H1 (cell line): ENCODE measurements around the gene ZNF805. TPM values are rescaled to one million over a fixed set of nuclear protein-coding genes. Genes with fewer than 3 reads are reported as not detected.
A peak's percentile ranks its signal among the peaks of the same experiment; 100 is the strongest.

Experiments used
- CTCF ChIA-PET: fragments of 300-600 bp; sonication (Branson Sonifier 250); formaldehyde crosslinking; loops from one replicate; lab custom pipeline; 2021; ENCODE audit not compliant: partially characterized antibody; lab: Charles Lee
- POLR2A ChIA-PET: fragments of 300-600 bp; sonication (Branson Sonifier 250); formaldehyde crosslinking; loops from one replicate; lab custom pipeline; 2021; ENCODE audit warnings: inconsistent platforms; ENCODE audit not compliant: partially characterized antibody; lab: Charles Lee
- DNase-seq, 2 experiments: peaks; one replicate each; pipeline versions ENCODE4 v3.0.0 to v3.0.0-alpha.2; 2010 to 2022; ENCODE audit warnings: low spot score in 2 of 2, low read depth in 1 of 2, mixed read lengths in 1 of 2
- FAIRE-seq: peaks from 2 replicates; lab custom pipeline; 2011; peaks lifted over from hg19 to GRCh38; lab: Jason Lieb, UNC
- H2AFZ ChIP-seq: 2 replicates; pipeline ENCODE4 v1.8.1; 2012; ENCODE audit warnings: low read length, inconsistent platforms
- H2AK5ac ChIP-seq: 2 replicates; pipeline ENCODE4 v1.6.1; 2013; ENCODE audit warnings: low read depth, low read length
- H2BK120ac ChIP-seq: replicated peaks from 2 replicates; pipeline ENCODE3; 2013; ENCODE audit warnings: low read depth, low read length, inconsistent platforms
- H2BK12ac ChIP-seq: 2 replicates; pipeline ENCODE4 v1.6.1; 2013; ENCODE audit warnings: low read depth, low read length
- H2BK15ac ChIP-seq: 2 replicates; pipeline ENCODE4 v1.6.1; 2013; ENCODE audit warnings: low read length
- H2BK20ac ChIP-seq: 2 replicates; pipeline ENCODE4 v1.6.1; 2013; ENCODE audit warnings: low read length
- H2BK5ac ChIP-seq: 2 replicates; pipeline ENCODE4 v1.6.1; 2013; ENCODE audit warnings: low read depth, low read length
- H3K14ac ChIP-seq: 2 replicates; pipeline ENCODE4 v1.6.1; 2013; ENCODE audit warnings: inconsistent platforms; ENCODE audit not compliant: insufficient read length
- H3K18ac ChIP-seq: 2 replicates; pipeline ENCODE4 v1.6.1; 2013; ENCODE audit warnings: low read length; ENCODE audit errors: extremely low read depth
- H3K23ac ChIP-seq: 2 replicates; pipeline ENCODE4 v1.6.1; 2013; ENCODE audit warnings: inconsistent platforms; ENCODE audit not compliant: insufficient read length
- H3K23me2 ChIP-seq: 2 replicates; pipeline ENCODE4 v1.6.1; 2013; ENCODE audit warnings: low read depth, low read length
- H3K27ac ChIP-seq: 2 replicates; pipeline ENCODE4 v1.6.1; 2011; ENCODE audit warnings: low read depth, low read length, inconsistent platforms
- H3K27me3 ChIP-seq, 4 experiments: replicated peaks in 1 of 4; 1 replicate in 1 of 4; 2 replicates in 3 of 4; pipeline versions ENCODE4 v1.6.1 to v1.8.1; 2011 to 2013; ENCODE audit warnings: low read length in 3 of 4, mild to moderate bottlenecking in 3 of 4, inconsistent platforms in 2 of 4, mixed read lengths in 2 of 4, moderate library complexity in 1 of 4; ENCODE audit not compliant: control insufficient read depth in 3 of 4, insufficient read depth in 3 of 4; ENCODE audit errors: extremely low read depth in 1 of 4
- H3K36me3 ChIP-seq, 4 experiments: 2 replicates each; pipeline versions ENCODE4 v1.6.1 to v1.8.1; 2011 to 2013; ENCODE audit warnings: mild to moderate bottlenecking in 4 of 4, low read length in 3 of 4, moderate library complexity in 2 of 4, control low read depth in 1 of 4, inconsistent platforms in 1 of 4; ENCODE audit not compliant: insufficient read depth in 4 of 4, control insufficient read depth in 2 of 4
- H3K4ac ChIP-seq: replicated peaks from 2 replicates; pipeline ENCODE3; 2013; ENCODE audit warnings: low read length, low read depth, mixed read lengths, inconsistent platforms; ENCODE audit not compliant: insufficient read length
- H3K4me1 ChIP-seq, 4 experiments: replicated peaks in 1 of 4; 1 replicate in 1 of 4; 2 replicates in 3 of 4; pipeline versions ENCODE4 v1.6.1 to v1.8.1; 2011 to 2013; ENCODE audit warnings: low read length in 3 of 4, inconsistent platforms in 2 of 4, mixed read lengths in 1 of 4; ENCODE audit not compliant: insufficient read depth in 4 of 4, control insufficient read depth in 3 of 4
- H3K4me2 ChIP-seq, 2 experiments: 2 replicates each; pipeline versions ENCODE4 v1.6.1 to v1.8.1; 2011 to 2013; ENCODE audit warnings: low read depth in 2 of 2, low read length in 2 of 2, control low read depth in 1 of 2, inconsistent platforms in 1 of 2, mild to moderate bottlenecking in 1 of 2; ENCODE audit not compliant: insufficient read depth in 1 of 2
- H3K4me3 ChIP-seq, 4 experiments: fragments of 200-600, 300-600 bp in 1 of 4; sonication (generic), shearing (Covaris generic), sonication (Bioruptor Twin) in 1 of 4; 2 replicates each; pipeline versions ENCODE4 v1.5.1 to v1.8.1; 2011 to 2016; ENCODE audit warnings: low read length in 4 of 4, low read depth in 3 of 4, control low read depth in 2 of 4, inconsistent platforms in 2 of 4, mild to moderate bottlenecking in 2 of 4, mixed read lengths in 1 of 4, moderate library complexity in 1 of 4; ENCODE audit not compliant: insufficient read depth in 2 of 4; ENCODE audit errors: extremely low read depth in 1 of 4
- H3K56ac ChIP-seq: replicated peaks from 2 replicates; pipeline ENCODE3; 2013; ENCODE audit warnings: low read depth, mild to moderate bottlenecking, mixed read lengths, low read length, inconsistent platforms; ENCODE audit not compliant: insufficient read length
- H3K79me1 ChIP-seq: 2 replicates; pipeline ENCODE4 v1.6.1; 2013; ENCODE audit warnings: low read depth, low read length, control low read depth
- H3K79me2 ChIP-seq, 2 experiments: 2 replicates each; pipeline versions ENCODE4 v1.6.1 to v1.8.1; 2012 to 2013; ENCODE audit warnings: low read length in 2 of 2, mild to moderate bottlenecking in 2 of 2, inconsistent platforms in 1 of 2; ENCODE audit not compliant: insufficient read depth in 2 of 2, control insufficient read depth in 1 of 2
- H3K9ac ChIP-seq, 4 experiments: replicated peaks in 1 of 4; 1 replicate in 1 of 4; 2 replicates in 3 of 4; pipeline versions ENCODE4 v1.6.1 to v1.8.1; 2011 to 2013; ENCODE audit warnings: low read depth in 3 of 4, low read length in 3 of 4, control low read depth in 2 of 4, mild to moderate bottlenecking in 2 of 4, moderate library complexity in 2 of 4, inconsistent platforms in 1 of 4; ENCODE audit errors: extremely low read depth in 1 of 4
- H3K9me3 ChIP-seq, 2 experiments: 2 replicates each; pipeline versions ENCODE4 v1.6.1 to v1.8.1; 2012 to 2013; ENCODE audit warnings: mild to moderate bottlenecking in 2 of 2, moderate library complexity in 2 of 2, control low read depth in 1 of 2, inconsistent platforms in 1 of 2, low read depth in 1 of 2, low read length in 1 of 2, mixed read lengths in 1 of 2; ENCODE audit not compliant: insufficient read depth in 2 of 2
- H4K20me1 ChIP-seq, 2 experiments: replicated peaks in 1 of 2; 2 replicates each; pipeline versions ENCODE3 to v1.8.1; 2011 to 2013; ENCODE audit warnings: inconsistent platforms in 2 of 2, low read length in 2 of 2, mild to moderate bottlenecking in 1 of 2; ENCODE audit not compliant: insufficient read depth in 2 of 2, control insufficient read depth in 1 of 2
- H4K5ac ChIP-seq: 2 replicates; pipeline ENCODE4 v1.6.1; 2013; ENCODE audit warnings: low read length, low read depth, mixed read lengths, inconsistent platforms; ENCODE audit not compliant: insufficient read length
- H4K8ac ChIP-seq: 2 replicates; pipeline ENCODE4 v1.8.0; 2013; ENCODE audit warnings: mild to moderate bottlenecking, moderate library complexity, low read length, inconsistent platforms; ENCODE audit not compliant: insufficient read depth; ENCODE audit errors: extremely low read depth
- H4K91ac ChIP-seq: replicated peaks from 2 replicates; pipeline ENCODE3; 2013; ENCODE audit warnings: low read length, mixed read lengths, inconsistent platforms; ENCODE audit not compliant: insufficient read length
- ATF3 ChIP-seq: IDR thresholded peaks from 2 replicates; pipeline ENCODE4 v1.6.1; 2011; ENCODE audit warnings: low read depth, mild to moderate bottlenecking, low read length; ENCODE audit not compliant: insufficient read depth
- NANOG ChIP-seq: IDR thresholded peaks from 2 replicates; pipeline ENCODE4 v1.6.1; 2011; ENCODE audit warnings: low read length, low read depth, mild to moderate bottlenecking, inconsistent platforms; ENCODE audit not compliant: insufficient read depth, poor library complexity, severe bottlenecking
- TCF12 ChIP-seq: IDR thresholded peaks from 2 replicates; pipeline ENCODE4 v1.6.1; 2011; ENCODE audit warnings: low read depth, mild to moderate bottlenecking, low read length
- USF2 ChIP-seq: IDR thresholded peaks from 2 replicates; pipeline ENCODE4 v1.6.1; 2011; ENCODE audit warnings: low read length, improper control_type of control experiment
- WGBS, 2 experiments: shearing (Covaris generic) in 1 of 2; methylation state at CpG; one replicate each; pipeline versions ENCODE4 v1.1.6 to v1.1.7; 2013 to 2015; ENCODE audit warnings: low lambda C conversion rate in 2 of 2, mixed read lengths in 2 of 2, inconsistent platforms in 1 of 2, low coverage in 1 of 2, missing lambda C conversion rate in 1 of 2; ENCODE audit not compliant: insufficient replicate concordance in 2 of 2, insufficient coverage in 1 of 2, insufficient read length in 1 of 2; ENCODE audit errors: extremely low coverage in 1 of 2, missing lambda C conversion rate in 1 of 2; 5-methylcytosine and 5-hydroxymethylcytosine counted together
- polyA plus RNA-seq, 7 experiments: library from polyadenylated mRNA; depleted of rRNA in 3 of 7; stranded (reverse) in 5 of 7; unstranded in 2 of 7; fragments of >200 nt in 5 of 7; fragments of 200-250 nt in 2 of 7; gene quantifications; 1 replicate in 5 of 7; 2 replicates in 1 of 7; 4 replicates in 1 of 7; pipeline versions ENCODE4 v1.2.1 to v1.2.3, GENCODE V29; 2011 to 2013; ENCODE audit warnings: missing spikeins in 2 of 7, mixed read lengths in 2 of 7
- total RNA-seq: library from RNA; stranded (reverse); fragmentation: NEBNext Ultra II Directional; extraction: Animal tissue kit (Norgen Biotek cat#: 25700); gene quantifications from 2 replicates; pipeline ENCODE4 v1.2.1, GENCODE V29; 2021

ZNF805 gene
- total and polyA plus RNA-seq, 2 of the 8 experiments (the other 6 are each of a cell fraction or from before 2014, with no cell fraction given) = 2.3 to 14.8 TPM

- Histone ChIP-seq H3K9me3 (no peaks in the 10 kb centered on the region), H3K4me2 (peak overlapping the region; percentile 62 to 87), H2AK5ac (peak overlapping the region; percentile 78), H2BK12ac (peak overlapping the region; percentile 81; the same call in 1 of the 2 replicates), H3K79me2 (peaks cover 26 to 40% of the 10 kb centered on the region in 2 experiments), H3K18ac (peak overlapping the region; percentile 93), H2AFZ (peak overlapping the region; percentile 74; the same call in 1 of the 2 replicates), H4K8ac (peak overlapping the region; percentile 99), H2BK120ac (peak overlapping the region; percentile 66), H2BK5ac (peak overlapping the region; percentile 97), H3K14ac (peak overlapping the region; percentile 16), H3K23ac (no peak overlapping the region), H4K5ac (peak overlapping the region; percentile 92), H4K20me1 (peaks cover 1 to 2% of the 10 kb centered on the region in 2 experiments), H4K91ac (peak overlapping the region; percentile 98), H3K4me1 (peaks cover 0 to 6% (median 2%) of the 10 kb centered on the region in 4 experiments; a peak in 4 of 7 replicates), H3K36me3 (peaks cover 0 to 9% (median 5%) of the 10 kb centered on the region in 4 experiments; a peak in 3 of 8 replicates), H3K79me1 (peaks cover 6% of the 10 kb centered on the region; the same call in 1 of the 2 replicates), H3K4ac (peak overlapping the region; percentile 89), H2BK20ac (no peak overlapping the region), H3K9ac (peak overlapping the region; percentile 59 to 98 (median 96)), H3K56ac (peak overlapping the region; percentile 83), H3K27ac (peak overlapping the region; percentile 95), H3K4me3 (peak overlapping the region; percentile 85 to 97 (median 87)), H3K23me2 (peaks cover 6% of the 10 kb centered on the region), H3K27me3 (no peaks in the 10 kb centered on the region), H2BK15ac (0 out of 2 replicates have a peak overlapping the region, but pooled peaks have one; percentile 88)
- peak; percentile 80 to 81 for DNase-seq
- no peak for FAIRE-seq
- CTCF ChIA-PET = no interaction called here
- POLR2A ChIA-PET = interaction anchor here (0.6 to 1.7 kb wide), 10 partner anchors 13 to 524 kb away, joined by 3 to 6 read pairs (median 3); partner anchors contain the start of genes TRAPPC2B, ZNF547 and ZNF805
- WGBS, 2 experiments = 10% methylated on average over 23 of the region's 25 CpGs; no CpG with 5 or more reads in 1 of the 2 experiments
- peak; percentile 39; the same call in 1 of the 2 replicates for TF ChIP-seq USF2
- TF ChIP-seq NANOG = no peak
- no peak for TF ChIP-seq TCF12
- TF ChIP-seq ATF3 = peak; percentile 59; the same call in 1 of the 2 replicates
Measured at GRCh38 chr19:57279418-57280164, 39.2 kb downstream of the ZNF805 start.
